Thoracic aorta (tissue), 2 donors: ENCODE results near the gene CCNB1IP1. TPM values are rescaled to one million over a fixed set of nuclear protein-coding genes. Genes with fewer than 3 reads are reported as not detected.
A peak's percentile ranks its signal among the peaks of the same experiment; 100 is the strongest.

Experiments used
- ATAC-seq: fragments of 150-250 bp; one replicate; pipeline ENCODE4 v1.8.0; 2017; ENCODE audit warnings: low read depth; ENCODE audit not compliant: insufficient number of reproducible peaks, low FRiP score
- DNase-seq: peaks from one replicate; pipeline ENCODE4 v3.0.0-alpha.2; 2020; ENCODE audit warnings: low spot score
- H3K27ac ChIP-seq, 2 donors: fragments of 200-600 bp; sonication (generic); 1 replicate in 1 of 2; 2 replicates in 1 of 2; pipeline ENCODE4 v1.5.1; 2016; ENCODE audit warnings: mild to moderate bottlenecking in 2 of 2, moderate library complexity in 2 of 2
- H3K27me3 ChIP-seq: fragments of 200-600 bp; sonication (generic); replicated peaks from 2 replicates; pipeline ENCODE4 v1.6.0; 2016; ENCODE audit warnings: mild to moderate bottlenecking; ENCODE audit not compliant: insufficient read depth
- H3K36me3 ChIP-seq: fragments of 200-600 bp; sonication (generic); one replicate; pipeline ENCODE4 v1.5.1; 2016
- H3K4me1 ChIP-seq, 2 donors: fragments of 200-600 bp; sonication (generic); 1 replicate in 1 of 2; 2 replicates in 1 of 2; pipeline versions ENCODE4 v1.5.1 to v1.6.0; 2016; ENCODE audit warnings: low read depth in 2 of 2, mild to moderate bottlenecking in 1 of 2; ENCODE audit not compliant: control insufficient read depth in 1 of 2
- H3K4me3 ChIP-seq: fragments of 200-600 bp; sonication (generic); 2 replicates; pipeline ENCODE4 v1.5.1; 2016; ENCODE audit warnings: mild to moderate bottlenecking
- H3K9me3 ChIP-seq: fragments of 200-600 bp; sonication (generic); 2 replicates; pipeline ENCODE4 v1.5.1; 2016
- total RNA-seq, 2 donors: library from RNA; depleted of rRNA; stranded (reverse); fragments of >200 nt; gene quantifications; one replicate each; pipeline versions ENCODE4 v1.1.0 to v1.2.3, GENCODE V29; 2016
- TF ChIP-seq, protein P1 (sequence below): fragments of 200-600 bp; sonication (generic); IDR thresholded peaks from one replicate; pipeline ENCODE4 v1.5.1; 2019; ENCODE audit warnings: antibody characterized with exemption

CCNB1IP1 gene
- total RNA-seq, 2 donors from 2014 or later, result 47.7 to 60.3 TPM

- H3K27ac ChIP-seq, result peak overlapping the region; percentile 88 to 97
- no peaks in the 10 kb centered on the region for H3K9me3 ChIP-seq
- no peak overlapping the region for H3K4me3 ChIP-seq
- ATAC-seq (no peak), DNase-seq (no peak)
- no peaks in the 10 kb centered on the region for H3K27me3 ChIP-seq
- H3K4me1 ChIP-seq, result peaks cover 8 to 32% of the 10 kb centered on the region in 2 donors
- TF ChIP-seq, protein P1, sequence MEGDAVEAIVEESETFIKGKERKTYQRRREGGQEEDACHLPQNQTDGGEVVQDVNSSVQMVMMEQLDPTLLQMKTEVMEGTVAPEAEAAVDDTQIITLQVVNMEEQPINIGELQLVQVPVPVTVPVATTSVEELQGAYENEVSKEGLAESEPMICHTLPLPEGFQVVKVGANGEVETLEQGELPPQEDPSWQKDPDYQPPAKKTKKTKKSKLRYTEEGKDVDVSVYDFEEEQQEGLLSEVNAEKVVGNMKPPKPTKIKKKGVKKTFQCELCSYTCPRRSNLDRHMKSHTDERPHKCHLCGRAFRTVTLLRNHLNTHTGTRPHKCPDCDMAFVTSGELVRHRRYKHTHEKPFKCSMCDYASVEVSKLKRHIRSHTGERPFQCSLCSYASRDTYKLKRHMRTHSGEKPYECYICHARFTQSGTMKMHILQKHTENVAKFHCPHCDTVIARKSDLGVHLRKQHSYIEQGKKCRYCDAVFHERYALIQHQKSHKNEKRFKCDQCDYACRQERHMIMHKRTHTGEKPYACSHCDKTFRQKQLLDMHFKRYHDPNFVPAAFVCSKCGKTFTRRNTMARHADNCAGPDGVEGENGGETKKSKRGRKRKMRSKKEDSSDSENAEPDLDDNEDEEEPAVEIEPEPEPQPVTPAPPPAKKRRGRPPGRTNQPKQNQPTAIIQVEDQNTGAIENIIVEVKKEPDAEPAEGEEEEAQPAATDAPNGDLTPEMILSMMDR, result no peak
- H3K36me3 ChIP-seq, result no peaks in the 10 kb centered on the region
Measured at GRCh38 chr14:20334017-20334416, 938 bp upstream of the CCNB1IP1 start.

DNA sequence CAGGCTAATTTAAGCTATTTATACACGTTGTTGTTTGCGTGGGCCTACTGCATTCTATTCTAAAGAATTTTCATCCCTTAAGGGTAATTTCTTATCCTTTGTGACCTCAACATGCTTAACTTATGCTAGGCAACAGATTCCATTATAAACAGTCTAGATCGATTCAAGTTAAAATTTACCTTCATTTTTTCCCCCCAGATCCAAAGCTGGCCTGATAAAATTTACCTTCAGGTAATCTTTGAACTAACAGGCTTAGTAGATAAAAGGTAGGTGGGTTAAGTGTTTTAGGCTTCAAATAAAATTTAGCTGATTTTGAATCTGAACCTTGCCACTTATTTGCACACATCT, 389 bp upstream of the CCNB1IP1 start:
- no peaks in the 10 kb centered on the region for H3K36me3 ChIP-seq
- TF ChIP-seq, protein P1, result no peak
- ATAC-seq (no peak), DNase-seq (no peak)
- H3K27me3 ChIP-seq, result no peaks in the 10 kb centered on the region
- H3K9me3 ChIP-seq, result no peaks in the 10 kb centered on the region
- H3K4me3 ChIP-seq, result peak overlapping the region; percentile 85
- peak overlapping the region; percentile 88 to 97 for H3K27ac ChIP-seq
- H3K4me1 ChIP-seq, result peaks cover 8 to 32% of the 10 kb centered on the region in 2 donors

DNA sequence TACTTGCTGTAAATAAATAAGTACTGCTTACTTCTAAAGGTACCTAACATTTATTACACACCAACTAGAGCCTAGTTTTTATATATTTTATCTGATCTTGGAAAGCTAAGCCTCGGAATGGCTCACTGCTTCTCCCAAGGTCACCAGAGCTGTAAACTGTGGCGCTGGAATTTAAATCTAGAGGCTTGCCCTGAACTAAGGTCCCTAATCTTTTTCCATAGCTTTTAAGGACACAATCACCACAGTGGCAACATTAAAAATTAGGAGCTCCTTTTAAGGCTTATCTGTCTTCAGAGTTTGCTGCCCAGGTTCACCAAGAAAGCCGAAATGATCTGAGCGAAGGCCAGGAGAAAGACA, 670 bp downstream of the CCNB1IP1 start:
- TF ChIP-seq, protein P1, result no peak
- peak overlapping the region; percentile 85 for H3K4me3 ChIP-seq
- no peaks in the 10 kb centered on the region for H3K27me3 ChIP-seq
- ATAC-seq, result no peak
- no peaks in the 10 kb centered on the region for H3K9me3 ChIP-seq
- no peaks in the 10 kb centered on the region for H3K36me3 ChIP-seq
- DNase-seq, result no peak
- peaks cover 8 to 39% of the 10 kb centered on the region in 2 donors for H3K4me1 ChIP-seq
- peak overlapping the region; percentile 88 to 97 for H3K27ac ChIP-seq

DNA sequence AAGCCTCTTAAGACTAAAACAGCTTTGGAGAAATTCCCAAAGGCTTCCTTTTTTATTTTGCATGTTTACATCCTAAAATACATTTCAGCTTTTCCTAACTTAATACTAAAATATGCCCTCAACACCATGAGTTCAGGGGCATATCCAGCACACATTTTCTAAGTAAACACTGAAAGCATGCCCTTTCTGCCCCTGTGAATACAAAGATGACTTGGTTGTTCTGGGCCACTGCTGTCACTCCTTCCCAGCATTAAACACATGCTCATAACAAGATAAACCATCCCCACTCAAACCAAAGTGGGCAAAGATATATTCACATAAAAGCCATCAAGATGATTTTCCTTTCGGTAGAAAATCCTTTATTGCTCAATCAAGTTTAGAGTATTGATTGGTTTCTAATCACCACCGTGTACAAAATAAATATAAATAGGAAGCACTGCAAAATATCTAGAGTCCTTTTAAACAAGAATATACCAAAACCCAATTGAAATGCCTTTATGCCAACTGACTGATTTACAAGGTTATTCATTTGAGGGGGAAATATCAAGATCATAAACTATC, 1.9 kb downstream of the CCNB1IP1 start:
- peaks cover 5% of the 10 kb centered on the region for H3K36me3 ChIP-seq
- H3K9me3 ChIP-seq, result no peaks in the 10 kb centered on the region
- TF ChIP-seq, protein P1, result no peak
- ATAC-seq (no peak), DNase-seq (no peak)
- H3K27me3 ChIP-seq, result no peaks in the 10 kb centered on the region
- H3K27ac ChIP-seq, result no peak overlapping the region
- peak overlapping the region; percentile 19 for H3K4me3 ChIP-seq
- H3K4me1 ChIP-seq, result peaks cover 8 to 44% of the 10 kb centered on the region in 2 donors

GRCh38 chr14:20329355-20329754, 3.7 kb downstream of the CCNB1IP1 start:
- no peak overlapping the region for H3K4me3 ChIP-seq
- DNase-seq (no peak), ATAC-seq (no peak)
- H3K27me3 ChIP-seq, result no peaks in the 10 kb centered on the region
- H3K9me3 ChIP-seq, result no peaks in the 10 kb centered on the region
- TF ChIP-seq, protein P1, result no peak
- H3K36me3 ChIP-seq, result peaks cover 12% of the 10 kb centered on the region
- no peak overlapping the region for H3K27ac ChIP-seq
- H3K4me1 ChIP-seq, result peaks cover 8 to 44% of the 10 kb centered on the region in 2 donors
